Endodermal cell (in vitro differentiated cells): ENCODE data around the gene PIEZO2. TPM values are rescaled to one million over a fixed set of nuclear protein-coding genes. Genes with fewer than 3 reads are reported as not detected.

Experiments
- DNase-seq: peaks from one replicate; pipeline ENCODE4 v3.0.0-alpha.2; 2017
- H3K27ac ChIP-seq: 2 replicates; pipeline ENCODE4 v1.5.1; 2013; ENCODE audit warnings: mild to moderate bottlenecking, low read depth, low read length, moderate library complexity
- H3K27me3 ChIP-seq: 2 replicates; pipeline ENCODE4 v1.6.1; 2013; ENCODE audit warnings: mild to moderate bottlenecking, low read length, moderate library complexity; ENCODE audit not compliant: insufficient read depth, control insufficient read depth, poor library complexity, severe bottlenecking
- H3K36me3 ChIP-seq: 2 replicates; pipeline ENCODE4 v1.7.0; 2013; ENCODE audit warnings: mild to moderate bottlenecking, low read length, moderate library complexity; ENCODE audit not compliant: control insufficient read depth, insufficient read depth
- H3K4me1 ChIP-seq: one replicate; pipeline ENCODE4 v1.7.0; 2013; ENCODE audit warnings: low read length; ENCODE audit not compliant: control insufficient read depth, insufficient read depth
- H3K4me3 ChIP-seq: 2 replicates; pipeline ENCODE4 v1.5.1; 2013; ENCODE audit warnings: mild to moderate bottlenecking, low read length, moderate library complexity
- H3K9ac ChIP-seq: 2 replicates; pipeline ENCODE4 v1.6.1; 2013; ENCODE audit warnings: mild to moderate bottlenecking, low read length, moderate library complexity; ENCODE audit not compliant: poor library complexity, severe bottlenecking; ENCODE audit errors: extremely low read depth
- H3K9me3 ChIP-seq: 2 replicates; pipeline ENCODE4 v1.6.1; 2013; ENCODE audit warnings: mild to moderate bottlenecking, low read length, moderate library complexity; ENCODE audit not compliant: control insufficient read depth
- H3K27ac Mint-ChIP-seq: 2 replicates; pipeline ENCODE4 v1.8.0; 2020; ENCODE audit warnings: mixed read lengths
- H3K27me3 Mint-ChIP-seq: 2 replicates; pipeline ENCODE4 v1.8.0; 2021; ENCODE audit warnings: mild to moderate bottlenecking, mixed read lengths; ENCODE audit not compliant: insufficient read depth
- H3K36me3 Mint-ChIP-seq: 2 replicates; pipeline ENCODE4 v1.8.0; 2020; ENCODE audit warnings: low read depth, mixed read lengths
- H3K4me1 Mint-ChIP-seq: 2 replicates; pipeline ENCODE4 v1.8.0; 2020; ENCODE audit warnings: mixed read lengths
- H3K4me3 Mint-ChIP-seq: 2 replicates; pipeline ENCODE4 v1.8.0; 2020; ENCODE audit warnings: mild to moderate bottlenecking, moderate library complexity, mixed read lengths
- H3K9me3 Mint-ChIP-seq: 2 replicates; pipeline ENCODE4 v1.8.0; 2020; ENCODE audit warnings: mild to moderate bottlenecking, mixed read lengths
- CTCF ChIP-seq: fragments of 200-600 bp; sonication (generic); conservative IDR thresholded peaks from 2 replicates; pipeline ENCODE4 v1.5.0; 2021; ENCODE audit warnings: antibody characterized with exemption, mild to moderate bottlenecking
- WGBS, 2 experiments: methylation state at CpG; one replicate each; pipeline versions ENCODE4 v1.1.5 to v1.1.7; 2013; ENCODE audit warnings: missing lambda C conversion rate in 2 of 2, mixed read lengths in 1 of 2; ENCODE audit not compliant: insufficient coverage in 1 of 2, insufficient read length in 1 of 2; 5-methylcytosine and 5-hydroxymethylcytosine counted together
- total RNA-seq, 2 donors: library from RNA; stranded (reverse); fragmentation: NEBNext Ultra II Directional in 1 of 2; extraction: Animal tissue kit (Norgen Biotek cat#: 25700) in 1 of 2; gene quantifications; 2 replicates in 1 of 2; 3 replicates in 1 of 2; pipeline ENCODE4 v1.2.1, GENCODE V29; 2021

Gene PIEZO2
- total RNA-seq, 2 donors from 2014 or later = 7.3 to 12.1 TPM

GRCh38 chr18:11104307-11104706 lies 45.1 kb downstream of the PIEZO2 start:
- Histone ChIP-seq H3K36me3 (no peaks in the 10 kb centered on the region), H3K9me3 (no peaks in the 10 kb centered on the region)

GRCh38 chr18:11096839-11097750 lies 52.3 kb downstream of the PIEZO2 start:
- Histone ChIP-seq H3K4me1 (peaks cover 10% of the 10 kb centered on the region), H3K36me3 (no peaks in the 10 kb centered on the region), H3K27me3 (no peaks in the 10 kb centered on the region), H3K9ac (no peak overlapping the region), H3K4me3 (no peak overlapping the region), H3K9me3 (no peaks in the 10 kb centered on the region), H3K27ac (no peak overlapping the region)
- H3K36me3 Mint-ChIP-seq = no peaks in the 10 kb centered on the region
- no peak overlapping the region for H3K27ac Mint-ChIP-seq
- DNase-seq = no peak
- WGBS, 2 experiments = 89 to 100% methylated on average over 3 to 10 of the region's 10 CpGs
- H3K4me3 Mint-ChIP-seq = no peak overlapping the region
- TF ChIP-seq CTCF = no peak
- H3K27me3 Mint-ChIP-seq = peaks cover 2% of the 10 kb centered on the region
- peaks cover 13% of the 10 kb centered on the region for H3K4me1 Mint-ChIP-seq
- H3K9me3 Mint-ChIP-seq = no peaks in the 10 kb centered on the region

More at GRCh38 chr18:11104307-11104706, 45.1 kb downstream of the PIEZO2 start:
- peaks cover 4% of the 10 kb centered on the region for H3K4me1 ChIP-seq
- Mint-ChIP-seq H3K27ac (no peak overlapping the region), H3K4me3 (no peak overlapping the region), H3K9me3 (no peaks in the 10 kb centered on the region), H3K27me3 (peaks cover 2% of the 10 kb centered on the region), H3K36me3 (no peaks in the 10 kb centered on the region), H3K4me1 (peaks cover 9% of the 10 kb centered on the region)
- 90 to 100% methylated on average over 2 to 5 of the region's 5 CpGs for WGBS, 2 experiments
- no peak for TF ChIP-seq CTCF
- H3K27me3 ChIP-seq = no peaks in the 10 kb centered on the region
- H3K9ac ChIP-seq = no peak overlapping the region
- DNase-seq = no peak
- H3K27ac ChIP-seq = no peak overlapping the region
- no peak overlapping the region for H3K4me3 ChIP-seq

- H3K9me3 ChIP-seq = no peaks in the 10 kb centered on the region
- H3K9ac ChIP-seq = no peak overlapping the region
- DNase-seq = no peak
- Mint-ChIP-seq H3K36me3 (no peaks in the 10 kb centered on the region), H3K4me1 (peaks cover 13% of the 10 kb centered on the region), H3K9me3 (no peaks in the 10 kb centered on the region), H3K27ac (no peak overlapping the region), H3K27me3 (peaks cover 2% of the 10 kb centered on the region), H3K4me3 (no peak overlapping the region)
- peaks cover 10% of the 10 kb centered on the region for H3K4me1 ChIP-seq
- no peak overlapping the region for H3K27ac ChIP-seq
- no peak overlapping the region for H3K4me3 ChIP-seq
- H3K27me3 ChIP-seq = no peaks in the 10 kb centered on the region
- no peaks in the 10 kb centered on the region for H3K36me3 ChIP-seq
- no peak for TF ChIP-seq CTCF
- whole genome bisulfite sequencing, 2 experiments = 90 to 100% methylated on average over 3 to 4 of the region's 5 CpGs
Measured at GRCh38 chr18:11096411-11096810, 53.0 kb downstream of the PIEZO2 start.
